Suprapubic skin (tissue), 4 donors: ENCODE results near the gene HS6ST1. TPM values are rescaled to one million over a fixed set of nuclear protein-coding genes. Genes with fewer than 3 reads are reported as not detected.

ENCODE experiments used
- DNase-seq, 2 donors: peaks; one replicate each; pipeline ENCODE4 v3.0.0-alpha.2; 2019; ENCODE audit warnings: low spot score in 2 of 2
- H3K27ac ChIP-seq: fragments of 200-600 bp; sonication (generic); one replicate; pipeline ENCODE4 v1.5.1; 2019
- H3K27me3 ChIP-seq: fragments of 200-600 bp; sonication (generic); one replicate; pipeline ENCODE4 v1.5.1; 2019
- H3K36me3 ChIP-seq: fragments of 200-600 bp; sonication (generic); one replicate; pipeline ENCODE4 v1.5.1; 2019
- H3K4me1 ChIP-seq: fragments of 200-600 bp; sonication (generic); one replicate; pipeline ENCODE4 v1.5.1; 2019
- H3K4me3 ChIP-seq: fragments of 200-600 bp; sonication (generic); one replicate; pipeline ENCODE4 v1.5.1; 2019; ENCODE audit warnings: mild to moderate bottlenecking
- H3K9me3 ChIP-seq: fragments of 200-600 bp; sonication (generic); one replicate; pipeline ENCODE4 v1.5.1; 2019
- CTCF ChIP-seq, 2 donors: fragments of 200-600 bp in 1 of 2; fragments of 450-650 bp in 1 of 2; sonication (generic) in 1 of 2; IDR thresholded peaks; one replicate each; pipeline ENCODE4 v1.5.1; 2016 to 2019; ENCODE audit warnings: antibody characterized with exemption in 2 of 2, mild to moderate bottlenecking in 1 of 2, moderate library complexity in 1 of 2
- EP300 ChIP-seq: sonication (generic); formaldehyde crosslinking; IDR thresholded peaks from one replicate; pipeline ENCODE4 v1.6.1; 2017; ENCODE audit warnings: antibody characterized with exemption
- POLR2A ChIP-seq, 2 donors: fragments of 450-650 bp; IDR thresholded peaks; one replicate each; pipeline ENCODE4 v1.6.1; 2017; ENCODE audit warnings: antibody characterized with exemption in 2 of 2, mild to moderate bottlenecking in 2 of 2, moderate library complexity in 2 of 2
- POLR2AphosphoS5 ChIP-seq, 3 donors: sonication (generic); formaldehyde crosslinking; IDR thresholded peaks; one replicate each; pipeline ENCODE4 v1.6.1; 2017; ENCODE audit warnings: antibody characterized with exemption in 3 of 3
- WGBS: methylation state at CpG from one replicate; pipeline ENCODE4 v1.1.5; 2018; 5-methylcytosine and 5-hydroxymethylcytosine counted together
- total RNA-seq, 4 donors: library from RNA; depleted of rRNA; stranded (reverse); fragments of >200 nt; gene quantifications; one replicate each; pipeline ENCODE4 v1.1.0, GENCODE V29; 2016

The HS6ST1 gene
- total RNA-seq, 4 donors from 2014 or later, result 55.7 to 75.0 (median 67.3) TPM

- TF ChIP-seq CTCF (IDR thresholded peaks at IDR 0.05), result no peak
- no peak for TF ChIP-seq EP300
- no peak for TF ChIP-seq POLR2AphosphoS5 (IDR thresholded peaks at IDR 0.05)
- H3K27me3 ChIP-seq, result no peaks in the 10 kb centered on the region
- H3K36me3 ChIP-seq, result no peaks in the 10 kb centered on the region
- H3K4me3 ChIP-seq, result no peak overlapping the region
- no peak overlapping the region for H3K27ac ChIP-seq
- peaks cover 9% of the 10 kb centered on the region for H3K4me1 ChIP-seq
- no peak for DNase-seq
- H3K9me3 ChIP-seq, result peaks cover 6% of the 10 kb centered on the region
- WGBS, result 92% methylated on average over 11 of the region's 11 CpGs
Observed at GRCh38 chr2:128327180-128327964, 8.7 kb upstream of the HS6ST1 start.

GRCh38 chr2:128326346-128326745 is 7.7 kb upstream of the HS6ST1 start:
- Histone ChIP-seq H3K4me3 (no peak overlapping the region), H3K27me3 (no peaks in the 10 kb centered on the region), H3K9me3 (no peaks in the 10 kb centered on the region), H3K4me1 (peaks cover 16% of the 10 kb centered on the region), H3K27ac (no peak overlapping the region), H3K36me3 (no peaks in the 10 kb centered on the region)
- TF ChIP-seq POLR2AphosphoS5 (IDR thresholded peaks at IDR 0.05) (no peak), CTCF (IDR thresholded peaks at IDR 0.05) (no peak), POLR2A (IDR thresholded peaks at IDR 0.05) (no peak), EP300 (no peak)
- 65% methylated on average over 4 of the region's 4 CpGs for WGBS
- DNase-seq, result no peak

GRCh38 chr2:128325611-128326181 is 7.0 kb upstream of the HS6ST1 start:
- TF ChIP-seq CTCF (IDR thresholded peaks at IDR 0.05) (no peak), POLR2A (IDR thresholded peaks at IDR 0.05) (no peak), EP300 (no peak), POLR2AphosphoS5 (IDR thresholded peaks at IDR 0.05) (no peak)
- DNase-seq, result peak in 1 of 2 donors; percentile 50
- Histone ChIP-seq H3K9me3 (no peaks in the 10 kb centered on the region), H3K27ac (no peak overlapping the region), H3K27me3 (no peaks in the 10 kb centered on the region), H3K4me3 (no peak overlapping the region), H3K4me1 (peaks cover 21% of the 10 kb centered on the region), H3K36me3 (no peaks in the 10 kb centered on the region)
- 37% methylated on average over 7 of the region's 13 CpGs for WGBS

GRCh38 chr2:128324897-128325410 is 6.3 kb upstream of the HS6ST1 start:
- H3K4me1 ChIP-seq, result peaks cover 27% of the 10 kb centered on the region
- no peak overlapping the region for H3K27ac ChIP-seq
- no peaks in the 10 kb centered on the region for H3K9me3 ChIP-seq
- H3K36me3 ChIP-seq, result no peaks in the 10 kb centered on the region
- DNase-seq, result peak in 1 of 2 donors; percentile 44
- 95% methylated on average over 13 of the region's 13 CpGs for WGBS
- H3K4me3 ChIP-seq, result no peak overlapping the region
- no peak for TF ChIP-seq CTCF (IDR thresholded peaks at IDR 0.05)
- no peak for TF ChIP-seq POLR2AphosphoS5 (IDR thresholded peaks at IDR 0.05)
- TF ChIP-seq EP300, result no peak
- no peak for TF ChIP-seq POLR2A (IDR thresholded peaks at IDR 0.05)
- H3K27me3 ChIP-seq, result no peaks in the 10 kb centered on the region
